H7 (cell line): ENCODE results near the gene TTLL5. TPM values are rescaled to one million over a fixed set of nuclear protein-coding genes. Genes with fewer than 3 reads are reported as not detected.

Source experiments
- DNase-seq: peaks from one replicate; pipeline ENCODE4 v3.0.0; 2012
- H3K27me3 ChIP-seq: 2 replicates; pipeline ENCODE4 v1.6.0; 2011; ENCODE audit warnings: mild to moderate bottlenecking, low read length; ENCODE audit not compliant: control insufficient read depth, insufficient read depth
- H3K36me3 ChIP-seq: replicated peaks from 2 replicates; pipeline ENCODE4 v1.5.1; 2011; ENCODE audit warnings: low read length; ENCODE audit not compliant: control insufficient read depth, insufficient read depth
- H3K4me3 ChIP-seq: 2 replicates; pipeline ENCODE4 v1.5.1; 2011; ENCODE audit warnings: low read depth, mild to moderate bottlenecking, control low read depth, low read length, moderate library complexity; ENCODE audit not compliant: insufficient read depth
- total RNA-seq: library from RNA; depleted of rRNA; stranded (reverse); fragments of >200 nt; shearing (Covaris generic); gene quantifications from 2 replicates; pipeline ENCODE4 v1.2.3, GENCODE V29; 2014

Gene TTLL5
- total RNA-seq, 1 experiment from 2014 or later: 19.3 TPM

GRCh38 chr14:75724414-75725204 is 63.6 kb downstream of the TTLL5 start:
- Histone ChIP-seq H3K27me3 (no peaks in the 10 kb centered on the region), H3K36me3 (peaks cover 3% of the 10 kb centered on the region), H3K4me3 (no peak overlapping the region)
- DNase-seq: no peak

DNA sequence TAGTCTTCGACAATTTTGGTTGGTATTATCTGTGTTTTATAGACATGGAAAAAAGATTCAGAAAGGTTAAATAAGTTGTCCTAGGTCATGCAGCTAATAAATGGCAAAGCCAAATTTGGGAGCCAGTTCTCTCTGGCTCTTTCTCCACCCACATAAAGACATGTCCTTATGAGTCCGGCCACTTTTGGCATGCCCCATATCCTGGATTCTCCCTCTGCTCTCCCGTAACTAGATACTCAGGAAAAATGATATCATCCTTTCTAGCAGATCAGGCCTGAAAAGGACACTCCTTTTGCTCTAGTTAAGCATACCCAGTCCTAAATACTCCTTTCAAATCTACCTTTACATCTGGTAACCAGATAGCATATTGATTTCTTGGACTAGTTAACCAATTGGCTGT is 64.4 kb downstream of the TTLL5 start:
- peaks cover 3% of the 10 kb centered on the region for H3K36me3 ChIP-seq
- no peak overlapping the region for H3K4me3 ChIP-seq
- DNase-seq: no peak
- H3K27me3 ChIP-seq: no peaks in the 10 kb centered on the region

GRCh38 chr14:75726321-75726720 is 65.3 kb downstream of the TTLL5 start:
- Histone ChIP-seq H3K27me3 (no peaks in the 10 kb centered on the region), H3K36me3 (no peaks in the 10 kb centered on the region; the same call in 1 of the 2 replicates), H3K4me3 (no peak overlapping the region)
- DNase-seq: no peak

DNA sequence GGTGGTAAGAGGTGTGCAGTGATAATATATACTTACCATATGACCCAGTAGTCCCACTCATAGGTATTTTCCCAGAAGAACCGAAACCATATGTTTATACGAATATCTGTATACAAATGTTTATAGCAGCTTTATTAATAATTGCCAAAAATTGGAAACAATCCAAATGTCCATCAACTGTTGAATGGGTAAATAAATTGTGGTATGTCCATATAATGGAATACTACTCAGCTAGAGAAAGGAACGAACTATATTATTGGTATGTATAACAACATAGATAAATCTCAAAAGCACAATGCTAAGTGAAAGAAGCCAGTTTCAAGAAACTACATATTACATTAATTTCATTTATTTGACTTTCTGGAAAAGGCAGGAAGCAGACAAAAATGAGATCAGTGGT is 66.1 kb downstream of the TTLL5 start:
- Histone ChIP-seq H3K27me3 (no peaks in the 10 kb centered on the region), H3K36me3 (no peaks in the 10 kb centered on the region; the same call in 1 of the 2 replicates), H3K4me3 (no peak overlapping the region)
- DNase-seq: no peak

DNA sequence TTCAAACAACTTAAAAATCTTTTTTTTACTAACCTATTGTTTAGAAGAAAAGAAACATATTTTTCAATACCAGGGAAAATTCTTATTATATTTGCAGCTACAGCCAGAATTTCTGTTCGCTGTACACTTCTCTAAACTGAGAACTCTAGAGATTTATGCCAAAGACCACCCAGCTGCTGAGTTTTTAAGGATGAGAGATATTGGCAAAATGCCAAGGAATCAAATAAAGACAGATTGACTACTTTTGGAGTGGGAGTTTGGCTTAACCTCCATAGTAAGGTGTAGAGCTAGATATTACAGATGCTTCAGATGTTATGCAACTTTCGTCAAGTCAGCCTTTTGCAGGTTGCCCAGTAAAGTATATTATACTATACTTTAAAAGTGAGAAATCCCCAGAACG is 71.8 kb downstream of the TTLL5 start:
- Histone ChIP-seq H3K4me3 (no peak overlapping the region), H3K27me3 (no peaks in the 10 kb centered on the region), H3K36me3 (no peaks in the 10 kb centered on the region; the same call in none of the 2 replicates)
- no peak for DNase-seq

DNA sequence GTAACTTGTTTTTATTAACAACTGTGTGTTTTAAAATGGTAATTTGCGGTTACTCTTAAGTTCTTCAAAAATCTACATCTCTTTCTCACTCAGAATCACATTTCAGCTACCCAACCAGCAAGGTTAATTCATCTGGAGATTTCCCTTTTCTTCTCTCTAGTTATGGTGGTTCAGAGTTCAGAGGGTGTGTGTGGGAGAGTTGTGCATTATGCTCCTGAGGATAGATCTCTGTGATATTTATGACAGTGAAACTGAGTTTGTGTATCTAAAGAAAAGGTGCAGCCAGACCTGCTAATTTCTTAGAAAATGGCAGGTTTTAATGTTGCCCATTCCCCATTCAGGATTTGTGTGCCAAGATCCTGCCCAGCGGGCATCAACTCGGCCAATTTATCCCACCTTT is 73.8 kb downstream of the TTLL5 start:
- no peak for DNase-seq
- no peaks in the 10 kb centered on the region; the same call in none of the 2 replicates for H3K36me3 ChIP-seq
- no peak overlapping the region for H3K4me3 ChIP-seq
- no peaks in the 10 kb centered on the region for H3K27me3 ChIP-seq

DNA sequence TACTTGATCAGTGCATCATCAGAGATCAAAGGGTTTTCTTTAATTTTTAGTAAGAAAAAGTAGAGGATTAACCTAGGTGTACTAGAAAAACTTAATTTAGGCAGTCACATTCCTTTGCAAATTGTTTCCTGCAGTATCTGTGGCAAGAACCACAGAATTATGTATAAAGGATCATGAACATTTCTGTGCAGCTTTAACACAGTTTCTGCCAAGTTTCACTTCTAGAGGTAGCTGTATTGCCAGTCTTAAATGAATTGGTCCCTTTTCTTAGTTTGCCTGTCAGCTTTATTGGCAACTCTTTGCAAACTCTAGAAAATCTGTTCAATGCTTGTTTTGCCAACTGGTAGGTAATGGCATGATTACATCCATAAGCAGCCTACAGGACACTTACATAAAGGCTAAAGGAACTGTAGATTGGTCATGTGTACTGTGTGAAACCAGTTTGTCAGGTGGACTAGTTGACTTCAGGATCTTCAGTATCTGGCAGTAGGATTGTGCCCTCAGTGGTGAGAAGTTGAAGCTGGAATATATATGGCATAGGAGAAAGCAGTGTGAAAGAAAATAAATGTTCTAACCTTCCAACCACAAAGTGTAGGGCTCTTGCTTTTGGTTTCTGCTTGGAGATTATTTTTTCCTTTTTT is 75.9 kb downstream of the TTLL5 start:
- DNase-seq: no peak
- Histone ChIP-seq H3K27me3 (no peaks in the 10 kb centered on the region), H3K4me3 (no peak overlapping the region), H3K36me3 (peaks cover 1% of the 10 kb centered on the region)

DNA sequence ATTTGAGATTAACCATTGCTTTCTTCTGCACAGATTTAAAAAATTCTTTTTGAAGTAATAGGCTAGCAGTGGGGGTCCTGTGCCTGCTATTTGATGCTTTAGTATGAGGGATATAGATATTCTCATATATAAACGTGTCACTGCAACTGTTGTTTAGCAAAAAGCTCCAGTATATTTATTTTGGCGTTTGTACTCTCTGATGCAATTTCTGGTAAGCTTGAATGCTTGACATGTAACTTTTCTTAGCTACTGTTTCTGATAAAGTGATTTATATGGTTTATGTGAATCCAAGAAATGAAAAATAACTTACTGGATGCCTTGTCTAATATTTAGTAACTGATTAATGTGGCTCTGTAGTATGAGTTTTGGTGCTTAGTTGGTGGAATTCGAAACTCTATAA is 77.1 kb downstream of the TTLL5 start:
- DNase-seq: no peak
- H3K4me3 ChIP-seq: no peak overlapping the region
- H3K36me3 ChIP-seq: peaks cover 1% of the 10 kb centered on the region
- H3K27me3 ChIP-seq: no peaks in the 10 kb centered on the region

GRCh38 chr14:75742867-75743266 is 81.8 kb downstream of the TTLL5 start:
- Histone ChIP-seq H3K36me3 (peaks cover 3% of the 10 kb centered on the region), H3K4me3 (no peak overlapping the region)
- DNase-seq: no peak

DNA sequence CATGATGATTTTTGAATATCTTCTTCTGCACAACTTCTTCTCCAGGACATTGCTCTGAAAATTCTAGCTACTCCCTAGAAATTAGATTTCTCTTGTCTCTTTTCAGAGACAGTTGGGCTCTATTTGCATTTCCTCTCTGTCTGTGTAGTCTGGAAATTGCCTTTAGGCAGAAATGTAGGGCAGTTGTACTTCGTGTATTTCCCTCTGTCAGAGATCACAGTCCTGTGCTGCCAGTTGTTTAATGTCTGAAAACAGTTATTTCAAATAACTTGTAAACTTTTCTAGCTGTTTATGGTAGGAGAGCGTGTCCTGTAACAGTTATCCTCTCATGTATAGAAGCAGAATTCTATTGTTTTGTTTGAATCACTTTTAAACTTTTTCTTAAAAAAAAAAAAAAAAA is 86.9 kb downstream of the TTLL5 start:
- peaks cover 2% of the 10 kb centered on the region; the same call in 1 of the 2 replicates for H3K36me3 ChIP-seq

More at GRCh38 chr14:75742867-75743266, 81.8 kb downstream of the TTLL5 start:
- no peaks in the 10 kb centered on the region for H3K27me3 ChIP-seq

GRCh38 chr14:75748336-75748735 is 87.3 kb downstream of the TTLL5 start:
- Histone ChIP-seq H3K27me3 (no peaks in the 10 kb centered on the region), H3K36me3 (peaks cover 2% of the 10 kb centered on the region; the same call in 1 of the 2 replicates), H3K4me3 (no peak overlapping the region)
- no peak for DNase-seq

More for the DNA sequence above, 86.9 kb downstream of the TTLL5 start:
- no peaks in the 10 kb centered on the region for H3K27me3 ChIP-seq
- DNase-seq: no peak
- no peak overlapping the region for H3K4me3 ChIP-seq

GRCh38 chr14:75751296-75751695 is 90.2 kb downstream of the TTLL5 start:
- Histone ChIP-seq H3K27me3 (no peaks in the 10 kb centered on the region), H3K4me3 (no peak overlapping the region), H3K36me3 (peaks cover 2% of the 10 kb centered on the region; the same call in 1 of the 2 replicates)
- DNase-seq: no peak

- Histone ChIP-seq H3K27me3 (no peaks in the 10 kb centered on the region), H3K36me3 (no peaks in the 10 kb centered on the region), H3K4me3 (no peak overlapping the region)
- no peak for DNase-seq
Measured at GRCh38 chr14:75752086-75752485, 91.0 kb downstream of the TTLL5 start.

- Histone ChIP-seq H3K36me3 (no peaks in the 10 kb centered on the region), H3K4me3 (no peak overlapping the region), H3K27me3 (no peaks in the 10 kb centered on the region)
- no peak for DNase-seq
Measured at GRCh38 chr14:75752907-75753594, 92.0 kb downstream of the TTLL5 start.

- no peak for DNase-seq
- no peak overlapping the region for H3K4me3 ChIP-seq
- H3K36me3 ChIP-seq: no peaks in the 10 kb centered on the region
- H3K27me3 ChIP-seq: no peaks in the 10 kb centered on the region
Measured at GRCh38 chr14:75753696-75754095, 92.7 kb downstream of the TTLL5 start.
